AG04450 (cell line): ENCODE measurements around the gene MTRFR. TPM values are rescaled to one million over a fixed set of nuclear protein-coding genes. Genes with fewer than 3 reads are reported as not detected.

Source experiments
- CTCF ChIA-PET: fragments of 300-600, 350-600 bp; formaldehyde crosslinking; extraction: SDS; loops from one replicate; lab custom pipeline; 2022; ENCODE audit warnings: antibody characterized with exemption, inconsistent platforms; lab: Charles Lee
- POLR2A ChIA-PET: fragments of 350-600 bp; formaldehyde crosslinking; extraction: SDS; loops from one replicate; lab custom pipeline; 2021; ENCODE audit warnings: antibody characterized with exemption, inconsistent platforms; lab: Yijun Ruan, JAX
- DNase-seq: peaks from one replicate; pipeline ENCODE4 v3.0.0-alpha.2; 2011; ENCODE audit warnings: low read depth, low spot score
- H3K27ac ChIP-seq: one replicate; pipeline ENCODE4 v1.5.1; 2012; ENCODE audit warnings: low read depth, low read length, control low read depth
- H3K27me3 ChIP-seq: one replicate; pipeline ENCODE4 v1.6.0; 2012; ENCODE audit warnings: low read length; ENCODE audit not compliant: control insufficient read depth, insufficient read depth
- H3K4me3 ChIP-seq: 2 replicates; pipeline ENCODE4 v1.5.1; 2011; ENCODE audit warnings: mild to moderate bottlenecking, low read depth, low read length, control low read depth
- H3K9me3 ChIP-seq: 2 replicates; pipeline ENCODE4 v1.5.1; 2012; ENCODE audit warnings: low read length; ENCODE audit not compliant: control insufficient read depth, insufficient read depth
- polyA plus RNA-seq: library from polyadenylated mRNA; depleted of rRNA; stranded (reverse); fragments of >200 nt; gene quantifications from 2 replicates; pipeline ENCODE4 v1.2.3, GENCODE V29; 2011; rRNA removed
- small RNA-seq: library from RNA; depleted of rRNA; stranded (forward); fragments of <200 nt; gene quantifications from one replicate; pipeline ENCODE3, GENCODE V24; 2012; ENCODE audit warnings: low read depth; ENCODE audit not compliant: insufficient read length
- TF ChIP-seq, protein P1 (sequence below): IDR thresholded peaks from 2 replicates; pipeline ENCODE4 v1.5.1; 2011; ENCODE audit warnings: low read depth, low read length, control low read depth, inconsistent platforms

MTRFR gene
- polyA plus RNA-seq, 1 experiment = 9.4 TPM

DNA sequence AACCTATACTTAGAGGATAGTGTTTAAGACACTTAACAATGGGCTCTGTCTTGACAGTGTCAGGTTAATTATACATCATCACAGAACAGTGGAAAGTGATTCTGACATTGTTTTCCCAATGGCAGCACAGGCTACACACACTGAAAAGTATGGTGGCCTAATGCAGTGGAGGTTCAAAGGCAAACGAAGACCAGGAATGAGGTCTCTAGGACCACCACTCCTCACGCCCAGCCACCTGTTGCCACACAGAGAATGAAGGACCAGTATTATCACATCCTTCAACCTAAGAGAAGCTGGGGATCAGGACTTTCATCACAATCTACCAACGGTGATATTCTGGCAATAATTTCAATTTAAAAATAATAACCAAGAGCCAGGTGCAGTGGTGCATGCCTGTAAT is 73.0 kb downstream of the MTRFR start:
- TF ChIP-seq, protein P1, sequence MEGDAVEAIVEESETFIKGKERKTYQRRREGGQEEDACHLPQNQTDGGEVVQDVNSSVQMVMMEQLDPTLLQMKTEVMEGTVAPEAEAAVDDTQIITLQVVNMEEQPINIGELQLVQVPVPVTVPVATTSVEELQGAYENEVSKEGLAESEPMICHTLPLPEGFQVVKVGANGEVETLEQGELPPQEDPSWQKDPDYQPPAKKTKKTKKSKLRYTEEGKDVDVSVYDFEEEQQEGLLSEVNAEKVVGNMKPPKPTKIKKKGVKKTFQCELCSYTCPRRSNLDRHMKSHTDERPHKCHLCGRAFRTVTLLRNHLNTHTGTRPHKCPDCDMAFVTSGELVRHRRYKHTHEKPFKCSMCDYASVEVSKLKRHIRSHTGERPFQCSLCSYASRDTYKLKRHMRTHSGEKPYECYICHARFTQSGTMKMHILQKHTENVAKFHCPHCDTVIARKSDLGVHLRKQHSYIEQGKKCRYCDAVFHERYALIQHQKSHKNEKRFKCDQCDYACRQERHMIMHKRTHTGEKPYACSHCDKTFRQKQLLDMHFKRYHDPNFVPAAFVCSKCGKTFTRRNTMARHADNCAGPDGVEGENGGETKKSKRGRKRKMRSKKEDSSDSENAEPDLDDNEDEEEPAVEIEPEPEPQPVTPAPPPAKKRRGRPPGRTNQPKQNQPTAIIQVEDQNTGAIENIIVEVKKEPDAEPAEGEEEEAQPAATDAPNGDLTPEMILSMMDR = no peak
- Histone ChIP-seq H3K4me3 (no peak overlapping the region), H3K27me3 (no peaks in the 10 kb centered on the region), H3K9me3 (no peaks in the 10 kb centered on the region), H3K27ac (no peak overlapping the region)
- ChIA-PET POLR2A (no interaction called here), CTCF (interaction anchor here (0.5 kb wide), 1 partner anchor 54 kb away, joined by 3 read pairs; no protein-coding TSS in a partner anchor)
- DNase-seq = no peak

Small RNA genes within 50 kb of the gene (small RNA-seq; reads per million reads assigned to genes)
- gene RNA5SP375 = not detected

Other genes starting within 250 kb of the MTRFR start
- 1.3 and 2.2 TPM in 2 replicates for gene PITPNM2, start 82.3 kb upstream of the MTRFR start, polyA plus RNA-seq
- gene MPHOSPH9, start 295 bp upstream of the MTRFR start, polyA plus RNA-seq = 15.4 and 20.3 TPM in 2 replicates
- gene CDK2AP1, start 38.4 kb downstream of the MTRFR start, polyA plus RNA-seq = 469 and 650 TPM in 2 replicates
- gene SBNO1, start 131.4 kb downstream of the MTRFR start, polyA plus RNA-seq = 12.6 and 16.0 TPM in 2 replicates
- 26.5 and 30.6 TPM in 2 replicates for gene KMT5A, start 150.7 kb downstream of the MTRFR start, polyA plus RNA-seq
- 2.9 and 3.3 TPM in 2 replicates for gene RILPL2, start 203.2 kb downstream of the MTRFR start, polyA plus RNA-seq
- gene SNRNP35, start 224.7 kb downstream of the MTRFR start, polyA plus RNA-seq = 12.1 and 13.0 TPM in 2 replicates